Measurements from ENCODE around the gene PAM.

GRCh38 chr5:102762095-102762534, 7.0 kb downstream of the PAM start:
- TF ChIP-seq CTCF (optimal IDR thresholded peaks at IDR 0.05 in 1 of 3, IDR thresholded peaks at IDR 0.05 in 1 of 3, conservative IDR thresholded peaks at IDR 0.05 in 1 of 3; ENCODE audit: extremely low read depth in 1 of 3, insufficient read depth in 2 of 3, low read length in 3 of 3) = no peak
- TF ChIP-seq EZH2 (IDR thresholded peaks at IDR 0.05; ENCODE audit: low read length) = no peak
